Right renal pelvis (tissue), 4 donors: Measurements from ENCODE around the gene GOLGA6B. TPM values are rescaled to one million over a fixed set of nuclear protein-coding genes. Genes with fewer than 3 reads are reported as not detected.
"Not testable (repeated sequence)": the region's sequence is repeated elsewhere in the genome, so short reads cannot be mapped to it uniquely, and the experiment has no call there.

Source experiments
- DNase-seq, 4 donors: peaks; one replicate each; pipeline ENCODE4 v3.0.0-alpha.2; 2013; ENCODE audit warnings: low read depth in 4 of 4, low spot score in 3 of 4, missing footprints in 1 of 4
- polyA plus RNA-seq, 4 donors: library from polyadenylated mRNA; unstranded; fragments of 120-200 nt; gene quantifications; one replicate each; pipeline ENCODE4 v1.2.1, GENCODE V29; 2013; ENCODE audit not compliant: insufficient read length in 4 of 4

The GOLGA6B gene, protein sequence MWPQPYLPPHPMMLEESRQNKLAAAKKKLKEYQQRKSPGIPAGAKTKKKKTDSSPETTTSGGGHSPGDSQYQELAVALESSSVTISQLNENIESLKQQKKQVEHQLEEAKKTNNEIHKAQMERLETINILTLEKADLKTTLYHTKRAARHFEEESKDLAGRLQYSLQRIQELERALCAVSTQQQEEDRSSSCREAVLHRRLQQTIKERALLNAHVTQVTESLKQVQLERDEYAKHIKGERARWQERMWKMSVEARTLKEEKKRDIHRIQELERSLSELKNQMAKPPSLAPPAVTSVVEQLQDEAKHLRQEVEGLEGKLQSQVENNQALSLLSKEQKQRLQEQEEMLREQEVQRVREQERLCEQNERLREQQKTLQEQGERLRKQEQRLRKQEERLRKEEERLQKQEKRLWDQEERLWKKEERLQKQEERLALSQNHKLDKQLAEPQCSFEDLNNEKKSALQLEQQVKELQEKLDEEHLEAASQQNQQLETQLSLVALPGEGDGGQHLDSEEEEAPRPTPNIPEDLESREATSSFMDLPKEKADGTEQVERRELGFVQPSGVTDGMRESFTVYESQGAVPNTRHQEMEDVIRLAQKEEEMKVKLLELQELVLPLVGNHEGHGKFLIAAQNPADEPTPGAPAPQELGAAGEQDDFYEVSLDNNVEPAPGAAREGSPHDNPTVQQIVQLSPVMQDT
- polyA plus RNA-seq = under 1 TPM in 3 of 4 donors, not detected in 1; 0.19 to 0.53 (median 0.34) TPM

- not testable (repeated sequence) for DNase-seq
Observed at GRCh38 chr15:72654397-72654796, at the start of gene GOLGA6B. GOLGA6B (plus strand) TSS chr15:72654697; CDS start chr15:72654738, 41 bp downstream.

- DNase-seq = no peak
Observed at GRCh38 chr15:72604794-72605193, 49.7 kb upstream of the GOLGA6B start.

DNA sequence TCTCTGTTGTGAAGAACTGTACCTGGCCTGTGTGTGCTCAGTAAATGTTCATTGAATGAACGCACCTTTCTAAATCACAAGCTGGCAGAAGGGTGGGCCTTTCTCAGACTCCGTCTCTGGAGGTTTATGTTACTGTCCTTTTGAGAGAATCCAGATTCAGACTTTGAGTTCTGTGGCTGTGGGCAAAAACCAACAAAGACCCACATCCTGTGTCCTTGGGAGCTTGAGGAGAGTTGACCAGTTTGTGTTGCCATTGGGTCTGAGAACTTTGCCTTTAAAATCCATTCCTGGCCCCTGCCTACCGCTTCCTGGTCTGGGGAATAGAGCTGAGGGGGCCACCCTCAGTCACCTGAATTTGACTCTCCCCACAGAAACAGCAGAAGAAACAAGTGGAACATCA is 46.4 kb upstream of the GOLGA6B start:
- DNase-seq = not testable (repeated sequence)

DNA sequence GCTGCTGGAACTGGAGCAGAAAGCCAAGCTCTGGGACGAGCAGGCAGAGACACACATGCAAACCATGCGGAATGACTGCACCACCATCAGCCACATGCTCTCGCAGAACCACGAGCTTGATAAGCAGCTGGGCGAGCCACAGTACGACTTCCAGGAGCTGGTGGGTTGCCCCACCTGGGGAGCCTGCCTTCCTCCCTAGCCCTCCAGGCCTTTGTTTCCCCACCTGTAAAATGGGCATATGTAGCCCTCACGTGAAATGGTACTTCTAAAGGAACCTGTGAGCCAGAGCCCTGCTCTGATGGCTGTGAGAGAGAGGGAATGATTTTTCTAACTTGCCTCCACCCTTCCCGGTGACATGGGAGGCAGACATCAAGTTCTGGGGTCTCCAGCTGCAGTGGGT is 44.6 kb upstream of the GOLGA6B start:
- no peak for DNase-seq

GRCh38 chr15:72612324-72612723 is 42.2 kb upstream of the GOLGA6B start:
- not testable (repeated sequence) for DNase-seq

DNA sequence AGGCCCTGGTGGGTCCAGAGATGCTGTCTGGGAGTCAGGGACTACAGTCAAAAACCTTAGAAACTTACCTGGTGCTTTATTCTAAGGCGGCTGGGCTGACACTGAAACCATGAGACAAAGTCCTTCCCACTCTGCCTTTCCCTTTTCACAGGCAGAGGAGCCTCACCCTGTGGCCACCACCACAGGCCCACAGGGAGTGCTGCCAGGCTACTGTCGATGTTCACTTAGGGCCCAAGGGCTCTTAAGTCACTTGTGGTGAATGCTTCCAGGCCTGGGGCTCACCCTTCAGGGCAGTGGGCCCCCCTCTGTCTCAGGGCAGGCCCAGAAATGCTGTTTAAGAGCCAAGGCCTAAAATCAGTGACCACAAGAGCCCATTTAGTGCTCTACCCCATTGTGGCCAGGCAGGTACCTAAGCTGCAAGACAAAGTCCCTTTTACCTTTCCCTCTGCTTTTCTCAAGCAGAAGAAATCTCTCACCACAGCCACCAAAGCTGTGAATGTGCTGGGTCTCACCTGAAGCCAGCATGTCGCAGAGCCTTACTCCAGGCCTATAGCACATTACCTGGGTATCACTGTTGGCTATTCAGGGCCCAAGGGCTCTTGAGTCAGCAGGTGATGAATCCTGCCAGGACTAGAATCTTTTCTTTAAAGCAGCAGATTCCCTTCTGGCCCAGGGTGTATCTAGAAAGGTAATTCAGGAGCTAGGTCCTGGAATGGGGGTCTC is 39.5 kb upstream of the GOLGA6B start:
- DNase-seq = no peak

- not testable (repeated sequence) for DNase-seq
Observed at GRCh38 chr15:72615533-72616233, 38.8 kb upstream of the GOLGA6B start.

DNA sequence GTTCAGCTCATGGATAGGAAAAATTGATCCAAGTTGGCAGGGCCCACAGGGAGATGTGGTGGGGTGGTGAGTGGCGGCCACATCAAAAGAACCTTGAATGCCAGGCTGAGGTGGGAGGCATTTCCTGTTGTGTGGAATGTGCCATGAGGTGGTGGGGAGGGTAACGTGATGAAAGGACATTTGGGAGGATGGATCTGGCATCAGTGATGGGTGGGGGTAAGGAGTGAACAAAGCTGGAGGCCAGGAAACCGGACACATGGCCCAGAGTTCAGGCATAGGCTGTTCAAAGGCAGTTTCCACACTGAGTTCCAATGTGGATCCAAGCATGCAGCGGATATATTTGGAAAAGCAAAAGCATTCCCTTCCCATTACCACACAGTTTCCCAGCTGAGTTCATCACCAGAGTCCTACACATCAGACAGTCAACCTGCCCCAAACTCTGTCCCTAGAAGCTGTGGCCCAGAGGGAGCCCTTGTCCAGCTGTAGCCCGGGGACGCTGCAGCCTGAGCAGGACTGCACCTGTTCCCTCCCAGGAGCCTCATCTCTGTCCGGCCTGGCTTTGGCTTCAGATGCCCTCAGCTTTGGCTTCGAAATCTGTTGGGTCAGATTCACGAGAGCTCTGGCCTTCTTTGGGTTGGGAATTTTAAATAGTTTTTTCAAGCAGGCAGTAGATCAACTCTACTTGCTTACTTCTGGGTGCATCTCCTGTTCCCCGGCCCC is 37.8 kb upstream of the GOLGA6B start:
- DNase-seq = no peak

DNA sequence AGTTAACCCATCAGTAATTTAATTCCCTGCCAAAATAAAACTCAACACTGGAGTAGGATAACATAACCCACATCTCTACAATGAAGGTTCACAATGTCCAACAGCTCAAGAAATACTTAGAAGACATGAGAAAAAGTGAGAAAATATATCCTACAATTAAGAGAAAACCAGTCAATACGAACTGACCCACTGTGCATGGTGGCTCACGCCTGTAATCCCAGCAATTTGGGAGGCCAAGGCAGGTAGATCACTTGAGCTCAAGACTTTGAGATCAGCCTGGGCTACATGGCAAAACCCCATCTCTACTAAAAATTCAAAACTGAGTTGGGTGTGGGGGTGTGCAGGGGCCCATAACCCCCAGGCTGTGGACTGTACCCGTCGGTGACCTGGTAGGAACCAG is 30.6 kb upstream of the GOLGA6B start:
- not testable (repeated sequence) for DNase-seq

- DNase-seq = not testable (repeated sequence)
Observed at GRCh38 chr15:72626153-72626552, 28.3 kb upstream of the GOLGA6B start.

- DNase-seq = not testable (repeated sequence)
Observed at GRCh38 chr15:72628249-72629067, 26.0 kb upstream of the GOLGA6B start.

GRCh38 chr15:72629068-72629570 is 25.4 kb upstream of the GOLGA6B start:
- not testable (repeated sequence) for DNase-seq

- peak; percentile 23 to 42 (median 37) for DNase-seq
Observed at GRCh38 chr15:72636519-72637282, 17.8 kb upstream of the GOLGA6B start.

DNA sequence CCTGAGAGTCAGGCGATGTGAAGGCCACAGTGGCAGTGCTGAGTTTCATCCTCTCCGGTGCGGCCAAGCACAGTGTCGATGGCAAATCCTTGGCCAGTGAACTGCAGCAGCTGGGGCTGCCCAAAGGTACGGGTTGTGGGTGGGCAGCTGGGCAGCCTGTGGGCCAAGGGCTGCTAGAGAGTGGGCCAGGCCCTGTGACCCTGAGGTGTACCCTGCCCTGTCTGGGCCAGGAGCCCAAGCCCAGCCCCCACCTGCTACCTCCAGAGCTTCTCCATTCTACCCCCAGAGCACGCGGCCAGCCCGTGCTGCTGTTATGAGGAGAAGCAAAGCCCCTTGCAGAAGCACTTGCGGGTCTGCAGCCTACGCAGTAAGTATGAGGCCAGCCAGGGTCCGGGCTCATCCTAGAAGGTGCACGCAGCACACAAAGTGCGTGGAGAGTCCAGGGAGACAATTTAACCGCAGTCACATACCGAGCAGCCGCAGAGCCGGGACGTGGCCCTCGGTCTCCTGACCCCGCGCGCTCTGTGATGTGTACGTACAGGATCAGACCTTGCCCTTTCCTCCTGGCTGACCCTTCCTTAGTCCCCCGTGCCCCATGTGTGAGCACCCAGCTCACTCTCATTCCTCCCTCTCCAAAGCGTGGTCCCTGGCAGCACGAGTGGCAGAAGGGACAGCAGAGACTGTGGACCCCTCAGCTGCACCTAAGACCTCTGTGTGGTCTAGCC is 14.6 kb upstream of the GOLGA6B start:
- DNase-seq = not testable (repeated sequence)

- DNase-seq = not testable (repeated sequence)
Observed at GRCh38 chr15:72642271-72642670, 12.2 kb upstream of the GOLGA6B start.

GRCh38 chr15:72648631-72649253 is 5.8 kb upstream of the GOLGA6B start:
- DNase-seq = not testable (repeated sequence)

GRCh38 chr15:72656014-72656413 is 1.5 kb downstream of the GOLGA6B start:
- DNase-seq = not testable (repeated sequence)
